Measurements from ENCODE around the gene PTPRD. TPM values are rescaled to one million over a fixed set of nuclear protein-coding genes. Genes with fewer than 3 reads are reported as not detected.

Gene PTPRD
- polyA plus RNA-seq, 4 donors = 91.3 to 115 (median 106) TPM

- no peak for DNase-seq (ENCODE audit: low read depth in 4 of 4, low spot score in 2 of 4)
These were observed 340.0 kb downstream of the PTPRD start for GRCh38 chr9:10272830-10273229.

GRCh38 chr9:10268531-10269485 lies 344.0 kb downstream of the PTPRD start:
- peak in 1 of 4 donors; percentile 10 for DNase-seq (ENCODE audit: low read depth in 4 of 4, low spot score in 2 of 4)

GRCh38 chr9:10265153-10265631 lies 347.6 kb downstream of the PTPRD start:
- peak; percentile 26 to 48 (median 37) for DNase-seq (ENCODE audit: low read depth in 4 of 4, low spot score in 2 of 4)

GRCh38 chr9:10260501-10260900 lies 352.3 kb downstream of the PTPRD start:
- no peak for DNase-seq (ENCODE audit: low read depth in 4 of 4, low spot score in 2 of 4)

GRCh38 chr9:10259668-10260067 lies 353.1 kb downstream of the PTPRD start:
- DNase-seq (ENCODE audit: low read depth in 4 of 4, low spot score in 2 of 4) = no peak

GRCh38 chr9:10255758-10256157 lies 357.0 kb downstream of the PTPRD start:
- DNase-seq (ENCODE audit: low read depth in 4 of 4, low spot score in 2 of 4) = no peak

GRCh38 chr9:10254338-10254737 lies 358.5 kb downstream of the PTPRD start:
- no peak for DNase-seq (ENCODE audit: low read depth in 4 of 4, low spot score in 2 of 4)

- no peak for DNase-seq (ENCODE audit: low read depth in 4 of 4, low spot score in 2 of 4)
These were observed 359.5 kb downstream of the PTPRD start for GRCh38 chr9:10253341-10253740.

- no peak for DNase-seq (ENCODE audit: low read depth in 4 of 4, low spot score in 2 of 4)
These were observed 360.6 kb downstream of the PTPRD start for GRCh38 chr9:10252174-10252573.

GRCh38 chr9:10251490-10251889 lies 361.3 kb downstream of the PTPRD start:
- DNase-seq (ENCODE audit: low read depth in 4 of 4, low spot score in 2 of 4) = no peak

- no peak for DNase-seq (ENCODE audit: low read depth in 4 of 4, low spot score in 2 of 4)
These were observed 362.6 kb downstream of the PTPRD start for GRCh38 chr9:10250219-10250618.

GRCh38 chr9:10248890-10249289 lies 363.9 kb downstream of the PTPRD start:
- DNase-seq (ENCODE audit: low read depth in 4 of 4, low spot score in 2 of 4) = no peak

GRCh38 chr9:10242255-10242654 lies 370.5 kb downstream of the PTPRD start:
- DNase-seq (ENCODE audit: low read depth in 4 of 4, low spot score in 2 of 4) = no peak

GRCh38 chr9:10238087-10238486 lies 374.7 kb downstream of the PTPRD start:
- no peak for DNase-seq (ENCODE audit: low read depth in 4 of 4, low spot score in 2 of 4)

- DNase-seq (ENCODE audit: low read depth in 4 of 4, low spot score in 2 of 4) = no peak
These were observed 375.2 kb downstream of the PTPRD start for GRCh38 chr9:10237584-10237983.

- no peak for DNase-seq (ENCODE audit: low read depth in 4 of 4, low spot score in 2 of 4)
These were observed 376.6 kb downstream of the PTPRD start for GRCh38 chr9:10236161-10236560.

- no peak for DNase-seq (ENCODE audit: low read depth in 4 of 4, low spot score in 2 of 4)
These were observed 377.4 kb downstream of the PTPRD start for GRCh38 chr9:10235376-10235775.

- DNase-seq (ENCODE audit: low read depth in 4 of 4, low spot score in 2 of 4) = no peak
These were observed 380.4 kb downstream of the PTPRD start for GRCh38 chr9:10232352-10232930.

GRCh38 chr9:10230512-10230911 lies 382.3 kb downstream of the PTPRD start:
- DNase-seq (ENCODE audit: low read depth in 4 of 4, low spot score in 2 of 4) = no peak

GRCh38 chr9:10228082-10228481 lies 384.7 kb downstream of the PTPRD start:
- DNase-seq (ENCODE audit: low read depth in 4 of 4, low spot score in 2 of 4) = no peak

- DNase-seq (ENCODE audit: low read depth in 4 of 4, low spot score in 2 of 4) = no peak
These were observed 385.8 kb downstream of the PTPRD start for GRCh38 chr9:10226996-10227395.

GRCh38 chr9:10212702-10213101 lies 400.1 kb downstream of the PTPRD start:
- DNase-seq (ENCODE audit: low read depth in 4 of 4, low spot score in 2 of 4) = no peak
